Measurements from ENCODE around the gene C19orf25.
A peak's percentile ranks its signal among the peaks of the same experiment; 100 is the strongest.

Gene C19orf25

DNA sequence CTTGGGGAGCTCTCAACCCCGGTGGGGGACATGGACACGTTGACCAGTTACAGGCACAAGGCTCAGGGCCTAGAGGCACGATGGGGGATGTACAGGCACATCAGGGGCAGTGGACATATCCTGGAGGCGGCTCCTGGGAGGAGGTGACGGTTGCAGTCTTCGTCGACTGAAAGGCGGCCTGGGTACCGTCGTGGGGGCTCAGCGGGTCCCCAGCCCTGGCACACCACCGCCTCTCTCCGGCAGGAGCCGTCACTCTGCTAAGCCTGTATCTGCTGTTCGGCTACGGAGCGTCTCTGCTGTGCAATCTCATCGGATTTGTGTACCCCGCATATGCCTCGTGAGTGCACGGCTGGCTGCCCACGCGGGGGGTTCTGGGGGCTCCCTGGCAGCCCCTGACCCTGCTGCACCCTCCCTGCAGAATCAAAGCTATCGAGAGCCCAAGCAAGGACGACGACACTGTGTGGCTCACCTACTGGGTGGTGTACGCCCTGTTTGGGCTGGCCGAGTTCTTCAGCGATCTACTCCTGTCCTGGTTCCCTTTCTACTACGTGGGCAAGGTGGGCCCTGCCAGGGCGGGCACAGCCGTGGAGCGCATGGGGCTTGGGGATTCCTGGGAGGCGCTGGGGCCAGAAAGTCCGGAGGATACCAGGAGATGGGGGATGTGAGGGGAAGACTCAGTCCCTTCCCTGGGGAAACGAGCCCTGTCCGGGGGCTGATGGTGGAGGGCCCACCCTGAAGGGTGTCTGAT is 16.2 kb upstream of the C19orf25 start:
- TF ChIP-seq, protein P1, sequence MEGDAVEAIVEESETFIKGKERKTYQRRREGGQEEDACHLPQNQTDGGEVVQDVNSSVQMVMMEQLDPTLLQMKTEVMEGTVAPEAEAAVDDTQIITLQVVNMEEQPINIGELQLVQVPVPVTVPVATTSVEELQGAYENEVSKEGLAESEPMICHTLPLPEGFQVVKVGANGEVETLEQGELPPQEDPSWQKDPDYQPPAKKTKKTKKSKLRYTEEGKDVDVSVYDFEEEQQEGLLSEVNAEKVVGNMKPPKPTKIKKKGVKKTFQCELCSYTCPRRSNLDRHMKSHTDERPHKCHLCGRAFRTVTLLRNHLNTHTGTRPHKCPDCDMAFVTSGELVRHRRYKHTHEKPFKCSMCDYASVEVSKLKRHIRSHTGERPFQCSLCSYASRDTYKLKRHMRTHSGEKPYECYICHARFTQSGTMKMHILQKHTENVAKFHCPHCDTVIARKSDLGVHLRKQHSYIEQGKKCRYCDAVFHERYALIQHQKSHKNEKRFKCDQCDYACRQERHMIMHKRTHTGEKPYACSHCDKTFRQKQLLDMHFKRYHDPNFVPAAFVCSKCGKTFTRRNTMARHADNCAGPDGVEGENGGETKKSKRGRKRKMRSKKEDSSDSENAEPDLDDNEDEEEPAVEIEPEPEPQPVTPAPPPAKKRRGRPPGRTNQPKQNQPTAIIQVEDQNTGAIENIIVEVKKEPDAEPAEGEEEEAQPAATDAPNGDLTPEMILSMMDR (IDR thresholded peaks at IDR 0.05; ENCODE audit: insufficient read depth, low read depth, low read length, missing control alignments) = no peak
- DNase-seq (ENCODE audit: low read depth) = no peak
- H3K4me3 ChIP-seq (ENCODE audit: low read depth, low read length) = no peak overlapping the region

DNA sequence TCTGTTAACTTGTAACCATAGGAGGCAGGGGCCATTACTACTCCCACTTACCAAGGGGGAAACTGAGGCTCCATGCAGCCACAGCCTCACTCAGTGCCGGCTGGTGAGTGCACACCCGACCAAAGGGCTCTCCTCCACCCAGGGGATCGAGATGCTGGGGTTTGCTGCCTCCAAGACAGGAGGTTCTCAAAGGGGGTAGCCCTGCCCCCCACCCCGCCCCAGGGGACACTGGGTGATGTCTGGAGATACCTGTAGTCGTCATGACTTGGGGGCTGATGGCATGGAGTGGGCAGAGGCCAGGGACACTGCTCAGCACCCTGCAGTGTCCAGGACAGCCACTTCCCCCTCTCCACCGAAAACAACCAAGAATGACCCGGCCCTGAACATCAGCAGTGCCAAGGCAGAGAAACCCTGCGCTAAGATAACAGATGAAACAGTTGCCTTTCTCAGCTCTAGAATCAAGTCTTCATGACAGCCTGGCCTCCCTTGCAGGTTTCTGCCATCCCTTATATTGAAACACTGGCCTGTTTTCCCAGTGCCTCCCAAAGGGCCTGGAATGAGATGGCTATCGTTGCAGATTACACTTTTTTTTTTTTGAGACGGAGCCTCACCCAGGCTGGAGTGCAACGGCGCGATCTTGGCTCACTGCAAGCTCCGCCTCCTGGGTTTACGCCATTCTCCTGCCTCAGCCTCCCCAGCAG is 15.2 kb upstream of the C19orf25 start:
- no peak for DNase-seq (ENCODE audit: low read depth)
- TF ChIP-seq, protein P1 (IDR thresholded peaks at IDR 0.05; ENCODE audit: insufficient read depth, low read depth, low read length, missing control alignments) = no peak
- no peak overlapping the region for H3K4me3 ChIP-seq (ENCODE audit: low read depth, low read length)

GRCh38 chr19:1492474-1493006 is 13.5 kb upstream of the C19orf25 start:
- DNase-seq (ENCODE audit: low read depth) = no peak
- TF ChIP-seq, protein P1 (IDR thresholded peaks at IDR 0.05; ENCODE audit: insufficient read depth, low read depth, low read length, missing control alignments) = no peak
- H3K4me3 ChIP-seq (ENCODE audit: low read depth, low read length) = no peak overlapping the region

- DNase-seq (ENCODE audit: low read depth) = no peak
- no peak overlapping the region for H3K4me3 ChIP-seq (ENCODE audit: low read depth, low read length)
- TF ChIP-seq, protein P1 (IDR thresholded peaks at IDR 0.05; ENCODE audit: insufficient read depth, low read depth, low read length, missing control alignments) = no peak
These were observed 12.8 kb upstream of the C19orf25 start for GRCh38 chr19:1491849-1492170.

- DNase-seq (ENCODE audit: low read depth) = no peak
- TF ChIP-seq, protein P1 (IDR thresholded peaks at IDR 0.05; ENCODE audit: insufficient read depth, low read depth, low read length, missing control alignments) = no peak
These were observed 12.3 kb upstream of the C19orf25 start, which contains the start of gene REEP6 for GRCh38 chr19:1491114-1491848. Gene REEP6, plus strand, starts transcription at chr19:1491181. Its CDS starts 89 bp downstream, at chr19:1491270.

DNA sequence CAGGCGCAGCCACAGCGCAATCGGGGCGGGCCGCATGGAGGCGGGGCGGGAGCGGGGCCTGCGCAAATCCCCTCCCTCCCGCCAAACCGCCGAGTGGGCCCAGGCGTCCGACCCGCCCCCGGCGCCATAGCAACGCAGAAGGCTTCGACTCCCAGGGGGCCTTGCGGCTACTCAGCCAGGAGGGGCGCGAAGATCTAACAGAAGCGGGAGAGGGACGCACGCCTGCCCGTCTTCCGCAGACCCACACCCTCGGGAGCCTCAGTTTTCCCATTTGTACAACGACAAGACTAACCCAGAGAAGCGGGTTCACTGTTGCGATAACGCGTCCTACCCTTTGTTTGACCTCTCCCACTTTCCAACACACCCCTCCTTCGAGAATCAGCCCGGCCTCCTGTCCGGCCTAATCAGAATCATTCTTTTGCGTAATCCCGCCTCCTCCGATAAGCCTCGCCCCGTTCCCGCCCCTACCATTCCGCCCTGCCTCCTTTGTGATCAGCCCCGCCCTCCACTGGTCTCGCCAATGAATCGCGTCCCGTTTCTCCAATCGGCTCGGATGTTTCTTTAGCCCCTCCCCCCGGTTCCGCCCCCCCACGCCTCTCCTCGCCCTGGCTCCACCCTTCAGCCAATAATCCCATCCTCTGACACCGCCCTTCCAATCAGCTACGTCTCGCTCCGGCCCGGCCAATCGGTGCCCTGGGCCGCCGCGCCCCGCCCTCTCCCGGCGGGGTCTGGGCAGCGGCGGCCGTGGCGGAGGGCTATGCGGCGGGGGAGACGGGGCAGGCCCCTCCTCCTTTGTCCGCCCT is 11.5 kb upstream of the C19orf25 start, which contains the start of gene PCSK4:
TSS of gene PCSK4 (minus strand) at position 40 of the 803 bp plus-strand sequence. CDS start at position 36, 4 bp downstream.
- DNase-seq (ENCODE audit: low read depth) = peak; percentile 98
- peak within 1 kb of the TSS; percentile 54 for H3K4me3 ChIP-seq (ENCODE audit: low read depth, low read length)
- TF ChIP-seq, protein P1 (IDR thresholded peaks at IDR 0.05; ENCODE audit: insufficient read depth, low read depth, low read length, missing control alignments) = no peak

More at GRCh38 chr19:1491114-1491848, 12.3 kb upstream of the C19orf25 start, which contains the start of gene REEP6:
- H3K4me3 ChIP-seq (ENCODE audit: low read depth, low read length) = peak within 1 kb of the TSS; percentile 54

Measured in GM12865 (cell line).